Measurements from ENCODE around the gene PHYHD1.

Gene PHYHD1

GRCh38 chr9:128898382-128898781 is 22.4 kb upstream of the PHYHD1 start:
- no peaks in the 10 kb centered on the region for H3K27me3 ChIP-seq (ENCODE audit: insufficient read depth, low read depth, severe bottlenecking)
- DNase-seq = no peak
- no peak overlapping the region for H3K27ac ChIP-seq
- TF ChIP-seq, protein P1, sequence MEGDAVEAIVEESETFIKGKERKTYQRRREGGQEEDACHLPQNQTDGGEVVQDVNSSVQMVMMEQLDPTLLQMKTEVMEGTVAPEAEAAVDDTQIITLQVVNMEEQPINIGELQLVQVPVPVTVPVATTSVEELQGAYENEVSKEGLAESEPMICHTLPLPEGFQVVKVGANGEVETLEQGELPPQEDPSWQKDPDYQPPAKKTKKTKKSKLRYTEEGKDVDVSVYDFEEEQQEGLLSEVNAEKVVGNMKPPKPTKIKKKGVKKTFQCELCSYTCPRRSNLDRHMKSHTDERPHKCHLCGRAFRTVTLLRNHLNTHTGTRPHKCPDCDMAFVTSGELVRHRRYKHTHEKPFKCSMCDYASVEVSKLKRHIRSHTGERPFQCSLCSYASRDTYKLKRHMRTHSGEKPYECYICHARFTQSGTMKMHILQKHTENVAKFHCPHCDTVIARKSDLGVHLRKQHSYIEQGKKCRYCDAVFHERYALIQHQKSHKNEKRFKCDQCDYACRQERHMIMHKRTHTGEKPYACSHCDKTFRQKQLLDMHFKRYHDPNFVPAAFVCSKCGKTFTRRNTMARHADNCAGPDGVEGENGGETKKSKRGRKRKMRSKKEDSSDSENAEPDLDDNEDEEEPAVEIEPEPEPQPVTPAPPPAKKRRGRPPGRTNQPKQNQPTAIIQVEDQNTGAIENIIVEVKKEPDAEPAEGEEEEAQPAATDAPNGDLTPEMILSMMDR (IDR thresholded peaks at IDR 0.05; ENCODE audit: low read depth, low read length) = no peak
- H3K9me3 ChIP-seq (ENCODE audit: severe bottlenecking) = no peaks in the 10 kb centered on the region
- peaks cover 46% of the 10 kb centered on the region for H3K36me3 ChIP-seq
- no peak overlapping the region for H3K4me3 ChIP-seq (ENCODE audit: low read depth, low read length)

DNA sequence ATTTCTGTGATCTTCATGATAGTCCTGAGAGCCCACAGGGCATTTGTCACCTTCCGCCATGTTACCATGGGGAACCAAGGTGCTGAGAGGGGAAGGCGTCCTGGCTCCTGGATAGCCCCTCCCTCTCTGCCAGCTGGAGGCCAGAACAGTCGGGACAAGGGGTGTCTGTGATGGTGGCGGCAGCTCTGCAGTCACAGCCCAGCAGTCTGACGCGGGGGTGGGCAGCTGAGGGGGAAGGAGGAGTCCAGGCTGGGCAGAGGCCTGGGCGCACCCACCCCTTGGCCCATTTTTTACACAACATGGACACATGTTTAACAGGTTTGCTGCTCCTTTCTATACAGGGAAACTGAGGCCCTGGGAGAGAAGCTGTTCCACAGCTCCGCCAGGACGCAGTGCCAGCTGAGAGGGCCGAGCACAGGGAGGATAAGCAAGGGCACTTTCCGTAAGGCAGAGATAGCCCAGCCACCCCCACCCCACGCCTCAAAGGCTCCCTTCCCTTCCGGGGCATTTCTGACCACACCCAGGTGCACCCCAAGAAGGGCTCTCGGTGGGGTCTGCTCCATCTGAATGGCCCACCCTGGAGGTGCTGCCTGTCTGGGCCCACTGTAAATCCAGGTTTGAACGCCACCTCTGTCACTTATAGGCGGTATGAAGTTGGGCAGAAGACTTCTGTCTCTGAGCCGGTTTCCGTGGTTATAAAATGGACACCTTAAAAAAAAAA is 21.8 kb upstream of the PHYHD1 start:
- TF ChIP-seq, protein P1 (IDR thresholded peaks at IDR 0.05; ENCODE audit: low read depth, low read length) = no peak
- H3K27me3 ChIP-seq (ENCODE audit: insufficient read depth, low read depth, severe bottlenecking) = no peaks in the 10 kb centered on the region
- H3K27ac ChIP-seq = no peak overlapping the region
- peaks cover 41% of the 10 kb centered on the region for H3K36me3 ChIP-seq
- H3K9me3 ChIP-seq (ENCODE audit: severe bottlenecking) = no peaks in the 10 kb centered on the region
- DNase-seq = no peak
- H3K4me3 ChIP-seq (ENCODE audit: low read depth, low read length) = no peak overlapping the region

- Histone ChIP-seq H3K27ac (peak overlapping the region; percentile 25; the same call in 1 of the 2 replicates), H3K4me3 (ENCODE audit: low read depth, low read length) (no peak overlapping the region), H3K9me3 (ENCODE audit: severe bottlenecking) (no peaks in the 10 kb centered on the region), H3K36me3 (peaks cover 41% of the 10 kb centered on the region), H3K27me3 (ENCODE audit: insufficient read depth, low read depth, severe bottlenecking) (no peaks in the 10 kb centered on the region)
- DNase-seq = no peak
- TF ChIP-seq, protein P1 (IDR thresholded peaks at IDR 0.05; ENCODE audit: low read depth, low read length) = no peak
These were observed 21.0 kb upstream of the PHYHD1 start for GRCh38 chr9:128899566-128900322.

DNA sequence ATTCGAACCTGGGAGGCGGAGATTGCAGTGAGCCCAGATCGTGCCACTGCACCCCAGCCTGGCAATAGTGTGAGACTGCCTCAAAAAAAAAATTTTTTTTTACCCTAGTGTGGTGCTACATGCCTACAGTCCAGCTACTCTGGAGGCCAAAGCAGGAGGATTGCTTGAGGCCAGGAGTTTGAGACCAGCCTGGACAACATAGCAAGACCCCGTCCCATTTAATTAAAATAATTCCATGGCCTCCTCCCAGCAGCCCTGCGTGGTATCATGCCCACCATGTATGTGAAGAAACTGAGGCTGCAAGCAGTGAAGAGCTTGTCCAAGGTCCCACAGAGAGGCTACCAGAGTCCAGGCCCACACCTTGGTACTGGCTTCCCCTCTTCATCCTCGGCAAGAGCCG is 19.4 kb upstream of the PHYHD1 start:
- TF ChIP-seq, protein P1 (IDR thresholded peaks at IDR 0.05; ENCODE audit: low read depth, low read length) = no peak
- DNase-seq = no peak

DNA sequence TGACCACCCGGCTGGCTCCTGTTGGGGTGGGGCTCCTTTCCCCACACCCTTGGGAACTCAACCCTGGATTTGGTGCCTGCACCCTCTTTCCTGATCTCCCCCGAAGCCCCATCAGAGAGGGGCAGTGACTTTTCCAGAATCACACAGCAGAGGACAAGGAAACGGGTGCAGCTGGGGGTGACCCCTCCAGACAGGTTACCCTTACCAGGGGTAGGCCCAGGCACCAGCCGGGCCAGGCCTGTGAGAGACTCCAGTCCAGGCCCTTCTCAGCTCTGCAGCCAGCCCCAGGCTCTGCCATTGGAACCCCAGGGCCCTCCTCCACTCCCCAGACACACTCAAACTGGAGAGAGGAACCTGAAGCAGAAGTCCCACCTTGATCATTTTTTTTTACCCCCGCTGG is 19.0 kb upstream of the PHYHD1 start:
- Histone ChIP-seq H3K27me3 (ENCODE audit: insufficient read depth, low read depth, severe bottlenecking) (no peaks in the 10 kb centered on the region), H3K27ac (no peak overlapping the region), H3K4me3 (ENCODE audit: low read depth, low read length) (no peak overlapping the region), H3K9me3 (ENCODE audit: severe bottlenecking) (no peaks in the 10 kb centered on the region), H3K36me3 (peaks cover 24% of the 10 kb centered on the region)
- TF ChIP-seq, protein P1 (IDR thresholded peaks at IDR 0.05; ENCODE audit: low read depth, low read length) = no peak
- DNase-seq = no peak

More for the DNA sequence above, 19.4 kb upstream of the PHYHD1 start:
- H3K27me3 ChIP-seq (ENCODE audit: insufficient read depth, low read depth, severe bottlenecking) = no peaks in the 10 kb centered on the region
- H3K4me3 ChIP-seq (ENCODE audit: low read depth, low read length) = no peak overlapping the region
- peaks cover 24% of the 10 kb centered on the region for H3K36me3 ChIP-seq
- H3K27ac ChIP-seq = no peak overlapping the region
- H3K9me3 ChIP-seq (ENCODE audit: severe bottlenecking) = no peaks in the 10 kb centered on the region
